HG02623 (cell line): ENCODE measurements around the gene IL1RAPL2.

ENCODE experiments used
- ATAC-seq: cut with Tn5 transposase; IDR thresholded peaks from one replicate; pipeline ENCODE4 v1.9.1; 2021; ENCODE audit warnings: moderate library complexity; ENCODE audit not compliant: unreplicated experiment

Gene IL1RAPL2

GRCh38 chrX:105349476-105349875 lies 783.5 kb downstream of the IL1RAPL2 start:
- no peak for ATAC-seq

GRCh38 chrX:105375816-105376215 lies 809.8 kb downstream of the IL1RAPL2 start:
- no peak for ATAC-seq

- no peak for ATAC-seq
These were observed 858.7 kb downstream of the IL1RAPL2 start for GRCh38 chrX:105424729-105425128.

GRCh38 chrX:105451401-105451800 lies 885.4 kb downstream of the IL1RAPL2 start:
- no peak for ATAC-seq

GRCh38 chrX:105458846-105459245 lies 892.8 kb downstream of the IL1RAPL2 start:
- no peak for ATAC-seq

GRCh38 chrX:105460376-105460775 lies 894.4 kb downstream of the IL1RAPL2 start:
- ATAC-seq = no peak

- ATAC-seq = no peak
These were observed 895.0 kb downstream of the IL1RAPL2 start for GRCh38 chrX:105461016-105461415.

- no peak for ATAC-seq
These were observed 896.2 kb downstream of the IL1RAPL2 start for GRCh38 chrX:105462186-105462585.

- ATAC-seq = no peak
These were observed 897.5 kb downstream of the IL1RAPL2 start for GRCh38 chrX:105463473-105463872.

GRCh38 chrX:105464618-105465017 lies 898.6 kb downstream of the IL1RAPL2 start:
- no peak for ATAC-seq

GRCh38 chrX:105468741-105469140 lies 902.7 kb downstream of the IL1RAPL2 start:
- ATAC-seq = no peak

- ATAC-seq = no peak
These were observed 905.6 kb downstream of the IL1RAPL2 start for GRCh38 chrX:105471597-105471996.

- ATAC-seq = no peak
These were observed 909.8 kb downstream of the IL1RAPL2 start for GRCh38 chrX:105475801-105476200.

- ATAC-seq = no peak
These were observed 911.4 kb downstream of the IL1RAPL2 start for GRCh38 chrX:105477351-105477750.

GRCh38 chrX:105480646-105481310 lies 914.8 kb downstream of the IL1RAPL2 start:
- no peak for ATAC-seq

GRCh38 chrX:105483011-105483410 lies 917.0 kb downstream of the IL1RAPL2 start:
- no peak for ATAC-seq

GRCh38 chrX:105488716-105489115 lies 922.7 kb downstream of the IL1RAPL2 start:
- ATAC-seq = no peak

- no peak for ATAC-seq
These were observed 929.4 kb downstream of the IL1RAPL2 start for GRCh38 chrX:105495376-105495775.

- ATAC-seq = no peak
These were observed 936.3 kb downstream of the IL1RAPL2 start for GRCh38 chrX:105502336-105502735.

- ATAC-seq = no peak
These were observed 949.6 kb downstream of the IL1RAPL2 start for GRCh38 chrX:105515561-105515960.

GRCh38 chrX:105526431-105526830 lies 960.4 kb downstream of the IL1RAPL2 start:
- no peak for ATAC-seq

- ATAC-seq = no peak
These were observed 961.8 kb downstream of the IL1RAPL2 start for GRCh38 chrX:105527759-105528158.

- no peak for ATAC-seq
These were observed 968.0 kb downstream of the IL1RAPL2 start for GRCh38 chrX:105533951-105534350.
